Activated CD4-positive, CD25-positive, alpha-beta regulatory T cell treated with anti-CD3 and anti-CD28 coated beads, Interleukin-2, amount 50 U/mL, for 72 hours (primary cell): ENCODE results near the gene PXK.
"Not testable (repeated sequence)": the region's sequence is repeated elsewhere in the genome, so short reads cannot be mapped to it uniquely, and the experiment has no call there.

Source experiments
- DNase-seq: peaks from one replicate; pipeline ENCODE4 v3.0.0; 2021

The PXK gene

DNA sequence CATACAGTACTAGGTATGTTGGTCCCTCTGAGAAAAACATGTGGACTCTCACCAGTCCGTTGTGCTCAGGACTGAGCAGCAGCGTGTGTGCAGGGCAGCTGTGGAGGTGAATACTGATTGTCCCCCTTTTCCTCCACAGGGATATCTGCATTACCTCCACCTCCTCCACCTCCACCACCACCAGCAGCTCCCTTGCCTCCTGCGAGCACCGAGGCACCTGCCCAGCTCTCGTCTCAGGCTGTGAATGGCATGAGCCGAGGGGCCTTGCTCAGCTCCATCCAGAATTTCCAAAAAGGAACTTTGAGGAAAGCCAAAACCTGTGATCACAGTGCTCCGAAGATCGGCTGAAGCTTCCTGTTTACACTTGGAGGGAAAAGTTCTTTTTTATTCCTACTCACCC lies 91.9 kb downstream of the PXK start:
- no peak for DNase-seq

DNA sequence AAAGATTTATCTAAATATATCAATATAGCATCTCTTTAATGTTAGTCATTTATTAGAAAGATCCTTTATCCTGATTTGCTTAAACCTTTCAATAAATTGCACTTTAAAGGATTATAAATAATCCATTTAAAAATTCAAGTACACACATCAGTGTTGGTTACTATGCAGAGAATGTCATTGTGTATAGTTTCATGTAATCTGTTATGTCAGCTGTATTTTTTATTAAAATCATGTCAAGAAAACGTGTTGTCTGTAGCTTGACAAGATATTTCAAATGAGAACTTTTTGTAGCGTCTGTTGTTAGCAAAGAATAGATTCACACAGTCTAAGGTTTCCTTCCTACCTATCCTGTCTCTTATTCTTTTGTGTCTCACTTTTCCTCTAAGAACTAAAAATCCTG lies 93.1 kb downstream of the PXK start:
- DNase-seq, result no peak

DNA sequence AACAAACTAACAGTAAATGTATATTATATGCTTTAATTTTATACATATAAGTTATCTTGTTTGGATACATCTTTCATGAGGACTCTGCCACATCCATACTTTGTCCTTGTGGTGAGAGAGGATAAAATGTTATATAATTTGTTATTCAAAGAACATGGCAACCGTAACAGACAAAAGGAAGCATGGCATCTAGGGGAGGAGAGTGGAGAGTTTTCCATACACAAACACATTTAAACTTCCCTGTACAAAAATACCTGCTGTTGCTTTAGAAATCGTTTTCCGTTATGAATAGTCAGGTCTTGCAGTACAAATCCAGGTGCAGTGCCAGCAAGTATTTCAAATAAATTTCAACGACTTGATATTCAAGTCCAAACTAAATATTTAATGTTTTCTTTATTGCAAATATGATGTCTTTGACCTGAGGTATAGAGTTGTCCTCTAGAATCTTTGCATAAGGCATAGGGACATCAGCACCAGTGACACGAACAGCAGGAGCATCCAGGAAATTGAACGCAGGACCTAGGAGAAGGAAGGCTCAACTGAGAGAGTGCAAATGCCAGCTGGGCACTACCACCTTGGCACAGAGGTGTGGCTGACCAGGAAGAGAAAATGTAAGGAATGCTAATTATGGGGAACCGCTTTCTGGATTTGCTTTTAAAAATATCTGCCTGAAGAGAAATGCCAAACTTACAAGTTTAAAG lies 95.1 kb downstream of the PXK start:
- no peak for DNase-seq

DNA sequence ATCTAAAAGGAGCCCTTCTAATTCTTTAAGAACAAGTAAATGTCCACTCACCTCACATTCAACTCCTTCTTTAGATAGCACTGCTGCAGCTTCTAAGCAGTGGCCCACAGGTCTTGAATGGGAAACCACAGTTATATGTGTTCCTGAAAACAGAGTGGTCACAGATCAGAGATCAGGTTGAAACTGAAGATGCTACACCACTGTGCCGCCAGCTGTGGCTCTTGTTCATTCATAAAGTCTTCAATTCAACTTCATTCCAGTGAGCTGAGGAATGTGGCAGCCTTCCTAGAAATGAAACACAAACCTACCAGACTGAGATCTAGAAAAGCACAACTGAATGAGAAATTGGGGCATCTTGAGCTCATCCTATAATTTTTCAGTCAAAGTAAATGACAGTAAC lies 97.0 kb downstream of the PXK start:
- no peak for DNase-seq

DNA sequence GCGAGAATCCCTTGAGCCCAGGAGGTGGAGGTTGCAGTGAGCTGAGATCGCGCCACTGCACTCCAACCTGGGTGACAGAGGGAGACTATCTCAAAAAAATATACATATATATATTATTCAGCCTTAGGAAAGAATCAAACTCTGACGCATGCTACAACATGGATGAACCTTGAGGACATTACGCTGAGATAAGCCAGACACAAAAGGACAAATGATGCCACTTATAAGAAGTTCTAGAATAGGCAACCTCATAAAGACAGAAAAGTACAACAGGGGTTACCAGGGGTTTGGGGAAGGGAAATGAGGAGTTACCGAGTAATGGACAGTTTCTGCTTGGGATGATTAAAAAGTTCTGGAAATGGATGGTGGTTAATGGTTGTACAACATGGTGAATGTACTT lies 100.2 kb downstream of the PXK start:
- no peak for DNase-seq

GRCh38 chr3:58433400-58434167 lies 100.9 kb downstream of the PXK start, which contains the start of gene PDHB:
Gene PDHB, minus strand, starts transcription at chr3:58433832. Its CDS starts 23 bp downstream, at chr3:58433809.
- DNase-seq, result peak; percentile 91

DNA sequence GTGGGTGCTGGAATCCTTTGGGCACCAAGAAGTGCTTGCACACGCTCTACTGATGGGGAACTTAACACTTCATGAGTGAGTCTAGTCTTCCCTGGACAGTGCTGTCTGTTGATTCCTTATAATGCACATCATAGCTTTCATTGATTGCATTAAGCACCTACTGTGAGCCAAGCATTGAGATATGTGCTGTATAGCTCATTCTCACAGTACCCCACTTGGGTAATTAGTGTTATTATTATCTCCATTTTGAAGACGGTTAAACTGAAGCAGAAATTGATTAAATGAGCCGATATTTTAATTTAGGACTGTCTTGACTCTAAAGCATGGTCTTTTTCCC lies 101.4 kb downstream of the PXK start:
- no peak for DNase-seq

- no peak for DNase-seq
Observed at GRCh38 chr3:58434511-58434910, 101.8 kb downstream of the PXK start.

- DNase-seq, result no peak
Observed at GRCh38 chr3:58434990-58435389, 102.3 kb downstream of the PXK start.

- DNase-seq, result not testable (repeated sequence)
Observed at GRCh38 chr3:58437276-58437675, 104.6 kb downstream of the PXK start.

GRCh38 chr3:58440996-58441355 lies 108.3 kb downstream of the PXK start:
- DNase-seq, result not testable (repeated sequence)

GRCh38 chr3:58441514-58442450 lies 109.1 kb downstream of the PXK start:
- no peak for DNase-seq

GRCh38 chr3:58452176-58452575 lies 119.5 kb downstream of the PXK start:
- DNase-seq, result no peak

DNA sequence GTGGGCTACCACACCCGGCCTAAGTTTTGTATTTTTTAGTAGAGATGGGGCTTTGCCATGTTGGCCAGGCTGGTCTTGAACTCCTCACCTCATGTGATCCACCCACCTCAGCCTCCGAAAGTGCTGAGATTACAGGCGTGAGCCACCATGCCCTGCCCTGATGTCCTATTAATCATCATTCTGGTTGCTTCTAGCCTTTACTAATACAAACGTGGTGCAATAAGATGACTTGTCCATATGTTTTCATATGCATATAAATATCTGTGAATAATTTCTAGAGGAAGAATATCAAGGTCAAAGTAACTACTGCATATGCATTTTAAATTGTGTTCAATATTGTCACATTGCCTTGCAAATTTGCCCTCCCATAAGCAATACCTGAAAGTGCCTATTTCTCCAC lies 126.5 kb downstream of the PXK start:
- DNase-seq, result no peak

GRCh38 chr3:58462829-58463180 lies 130.1 kb downstream of the PXK start:
- DNase-seq, result no peak

GRCh38 chr3:58463181-58463941 lies 130.7 kb downstream of the PXK start:
- peak; percentile 60 for DNase-seq

DNA sequence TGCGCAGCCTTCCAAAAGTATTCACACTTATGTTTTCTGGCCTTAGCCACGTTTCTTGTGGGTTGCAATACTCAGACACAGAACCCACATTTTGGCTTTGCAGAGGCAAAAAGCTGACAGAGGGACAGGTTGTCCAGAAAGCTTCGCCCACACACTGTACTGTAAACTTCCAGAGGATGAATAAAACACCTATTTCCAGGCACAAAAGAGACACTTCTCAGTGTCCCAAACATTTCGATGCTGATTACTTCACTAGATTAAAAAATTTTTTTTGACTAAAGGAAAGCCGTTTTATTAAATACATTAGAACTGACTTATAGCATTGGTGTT lies 131.2 kb downstream of the PXK start:
- no peak for DNase-seq

- no peak for DNase-seq
Observed at GRCh38 chr3:58464866-58465265, 132.2 kb downstream of the PXK start.

GRCh38 chr3:58466899-58467563 lies 134.3 kb downstream of the PXK start:
- DNase-seq, result no peak

DNA sequence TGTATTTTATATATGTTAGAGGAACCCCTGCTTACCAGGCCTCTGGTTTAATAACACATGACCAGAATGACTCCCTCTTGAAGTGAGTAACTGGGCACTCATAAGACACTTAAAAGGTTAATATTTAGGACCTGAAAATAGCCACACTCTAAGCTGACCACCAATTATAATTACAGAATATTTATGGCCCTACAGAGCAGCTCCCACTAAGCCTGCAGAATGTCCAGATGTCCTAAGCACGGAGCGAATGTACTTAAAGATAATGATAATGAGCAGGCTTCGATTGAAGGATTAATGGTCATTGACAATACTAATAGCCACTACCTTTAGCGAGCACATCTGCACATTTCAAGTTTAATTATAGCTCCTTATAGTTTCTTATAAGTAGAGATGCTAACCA lies 136.4 kb downstream of the PXK start:
- DNase-seq, result no peak

DNA sequence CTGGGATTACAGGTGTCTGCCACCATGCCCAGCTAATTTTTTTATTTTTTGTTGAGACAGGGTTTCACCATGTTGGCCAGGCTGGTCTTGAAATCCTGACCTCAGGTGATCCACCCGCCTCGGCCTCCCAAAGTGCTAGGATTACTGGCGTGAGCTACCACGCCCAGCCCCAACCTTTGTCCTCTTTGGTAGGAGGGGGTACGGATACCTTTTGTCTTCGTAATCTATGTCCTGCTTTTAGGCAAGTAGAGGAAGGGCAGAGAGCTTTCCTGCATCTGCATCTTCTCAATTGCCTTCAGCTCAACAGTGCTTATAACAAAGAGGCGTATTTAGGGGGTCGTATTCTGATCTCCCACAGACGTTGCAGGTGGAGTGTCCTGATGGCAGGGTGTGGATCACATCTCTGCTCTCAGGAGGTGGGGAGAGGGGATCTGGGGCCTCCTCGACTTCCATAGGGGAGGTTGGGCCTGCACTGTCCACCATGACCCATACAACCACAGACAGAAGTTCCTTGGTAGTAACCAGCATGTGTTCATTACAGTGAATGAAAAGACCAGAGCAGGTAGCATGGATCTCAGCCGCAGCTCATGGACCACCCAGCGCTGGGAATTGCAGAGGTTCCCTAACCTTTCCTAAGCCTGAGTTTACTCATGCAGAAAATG lies 137.8 kb downstream of the PXK start:
- DNase-seq, result no peak
